Measurements from ENCODE around the gene POLA2.
"Not testable (repeated sequence)": the region's sequence is repeated elsewhere in the genome, so short reads cannot be mapped to it uniquely, and the experiment has no call there.

POLA2 gene, protein sequence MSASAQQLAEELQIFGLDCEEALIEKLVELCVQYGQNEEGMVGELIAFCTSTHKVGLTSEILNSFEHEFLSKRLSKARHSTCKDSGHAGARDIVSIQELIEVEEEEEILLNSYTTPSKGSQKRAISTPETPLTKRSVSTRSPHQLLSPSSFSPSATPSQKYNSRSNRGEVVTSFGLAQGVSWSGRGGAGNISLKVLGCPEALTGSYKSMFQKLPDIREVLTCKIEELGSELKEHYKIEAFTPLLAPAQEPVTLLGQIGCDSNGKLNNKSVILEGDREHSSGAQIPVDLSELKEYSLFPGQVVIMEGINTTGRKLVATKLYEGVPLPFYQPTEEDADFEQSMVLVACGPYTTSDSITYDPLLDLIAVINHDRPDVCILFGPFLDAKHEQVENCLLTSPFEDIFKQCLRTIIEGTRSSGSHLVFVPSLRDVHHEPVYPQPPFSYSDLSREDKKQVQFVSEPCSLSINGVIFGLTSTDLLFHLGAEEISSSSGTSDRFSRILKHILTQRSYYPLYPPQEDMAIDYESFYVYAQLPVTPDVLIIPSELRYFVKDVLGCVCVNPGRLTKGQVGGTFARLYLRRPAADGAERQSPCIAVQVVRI

GRCh38 chr11:65261591-65262380, at the start of gene POLA2:
Gene POLA2 (plus strand): TSS chr11:65261962. CDS start chr11:65262293, 331 bp downstream.
- peak; percentile 96 for DNase-seq

GRCh38 chr11:65212226-65212801, 49.4 kb upstream of the POLA2 start:
- no peak for DNase-seq

DNA sequence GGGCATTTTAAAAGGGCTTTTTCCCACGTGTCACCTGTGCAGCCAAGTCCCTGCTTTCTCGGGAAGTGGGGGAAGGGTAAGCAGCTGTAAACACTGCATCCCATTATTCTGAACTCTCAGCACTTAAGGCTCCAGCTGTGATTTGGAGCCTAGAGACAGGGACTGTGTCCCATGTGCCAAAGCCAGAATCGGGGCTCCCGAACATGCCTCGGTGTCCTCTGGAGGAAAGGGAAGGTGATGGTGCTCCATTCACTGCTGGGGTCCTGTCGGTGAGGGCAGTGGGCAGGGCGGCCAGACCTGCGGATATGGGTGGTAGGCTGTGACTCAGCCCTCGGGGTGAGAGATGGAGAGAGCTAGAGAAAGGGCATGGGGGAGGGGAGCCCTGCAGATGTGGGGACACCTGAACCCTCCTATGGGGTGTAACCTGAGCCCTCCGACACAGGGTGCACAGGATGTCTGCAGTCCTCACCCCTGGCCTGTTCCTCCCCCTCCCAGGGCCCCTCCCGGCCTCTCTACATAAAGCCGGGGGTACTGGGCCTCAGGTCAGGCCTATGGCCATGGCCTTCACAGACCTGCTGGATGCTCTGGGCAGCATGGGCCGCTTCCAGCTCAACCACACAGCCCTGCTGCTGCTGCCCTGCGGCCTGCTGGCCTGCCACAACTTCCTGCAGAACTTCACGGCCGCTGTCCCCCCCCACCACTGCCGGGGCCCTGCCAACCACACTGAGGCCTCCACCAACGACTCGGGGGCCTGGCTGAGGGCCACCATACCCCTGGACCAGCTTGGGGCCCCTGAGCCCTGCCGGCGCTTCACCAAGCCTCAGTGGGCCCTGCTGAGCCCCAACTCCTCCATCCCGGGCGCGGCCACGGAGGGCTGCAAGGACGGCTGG, 48.2 kb upstream of the POLA2 start:
- no peak for DNase-seq

- no peak for DNase-seq
Observed at GRCh38 chr11:65214212-65214845, 47.4 kb upstream of the POLA2 start.

DNA sequence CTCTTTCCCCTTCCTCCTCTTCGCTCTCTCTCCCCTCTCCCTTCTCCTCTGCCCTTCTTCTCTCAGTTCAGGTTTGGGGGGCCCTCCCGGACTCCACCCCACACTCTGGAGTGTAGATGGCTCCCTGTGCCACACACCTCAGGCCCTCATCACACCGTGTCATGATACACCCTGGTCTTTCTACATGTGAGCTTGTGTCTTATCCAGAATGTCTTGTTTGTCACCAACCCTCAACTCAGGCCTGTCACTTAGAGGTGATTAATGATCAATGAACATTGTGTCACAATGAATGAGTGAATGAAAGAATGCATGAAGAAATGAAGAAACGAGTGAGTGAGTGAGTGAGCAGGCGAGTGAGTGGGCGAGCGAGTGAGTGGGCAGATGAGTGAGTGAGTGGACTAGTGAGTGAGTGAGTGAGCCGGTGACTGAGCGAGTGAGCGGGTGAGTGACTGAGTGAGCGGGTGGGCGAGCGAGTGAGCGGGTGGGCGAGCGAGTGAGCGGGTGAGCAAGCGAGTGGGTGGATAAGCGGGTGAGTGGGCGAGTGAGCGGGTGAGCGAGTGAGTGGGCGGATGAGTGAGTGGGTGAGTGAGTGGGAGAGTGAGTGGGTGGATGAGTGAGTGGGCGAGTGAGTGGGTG, 46.2 kb upstream of the POLA2 start:
- no peak for DNase-seq

DNA sequence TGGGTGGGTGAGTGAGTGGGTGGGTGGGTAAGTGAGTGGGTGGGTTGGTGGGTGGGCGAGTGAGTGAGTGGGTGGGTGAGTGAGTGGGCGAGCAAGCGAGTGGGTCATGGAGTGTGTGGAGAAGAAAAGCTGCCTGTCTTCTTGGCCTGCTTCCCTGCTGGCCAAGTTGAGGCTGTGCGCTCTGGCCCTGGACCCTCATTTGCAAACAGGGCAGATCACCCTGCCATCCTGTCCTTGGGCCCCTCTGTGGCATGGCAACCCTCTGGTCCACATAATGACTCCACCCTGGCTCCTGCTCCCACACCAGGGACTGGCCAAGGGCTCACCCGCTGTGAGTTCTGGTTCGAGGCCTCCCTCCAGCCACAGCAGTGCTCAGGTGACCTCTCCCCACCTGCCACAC, 44.9 kb upstream of the POLA2 start:
- DNase-seq: no peak

DNA sequence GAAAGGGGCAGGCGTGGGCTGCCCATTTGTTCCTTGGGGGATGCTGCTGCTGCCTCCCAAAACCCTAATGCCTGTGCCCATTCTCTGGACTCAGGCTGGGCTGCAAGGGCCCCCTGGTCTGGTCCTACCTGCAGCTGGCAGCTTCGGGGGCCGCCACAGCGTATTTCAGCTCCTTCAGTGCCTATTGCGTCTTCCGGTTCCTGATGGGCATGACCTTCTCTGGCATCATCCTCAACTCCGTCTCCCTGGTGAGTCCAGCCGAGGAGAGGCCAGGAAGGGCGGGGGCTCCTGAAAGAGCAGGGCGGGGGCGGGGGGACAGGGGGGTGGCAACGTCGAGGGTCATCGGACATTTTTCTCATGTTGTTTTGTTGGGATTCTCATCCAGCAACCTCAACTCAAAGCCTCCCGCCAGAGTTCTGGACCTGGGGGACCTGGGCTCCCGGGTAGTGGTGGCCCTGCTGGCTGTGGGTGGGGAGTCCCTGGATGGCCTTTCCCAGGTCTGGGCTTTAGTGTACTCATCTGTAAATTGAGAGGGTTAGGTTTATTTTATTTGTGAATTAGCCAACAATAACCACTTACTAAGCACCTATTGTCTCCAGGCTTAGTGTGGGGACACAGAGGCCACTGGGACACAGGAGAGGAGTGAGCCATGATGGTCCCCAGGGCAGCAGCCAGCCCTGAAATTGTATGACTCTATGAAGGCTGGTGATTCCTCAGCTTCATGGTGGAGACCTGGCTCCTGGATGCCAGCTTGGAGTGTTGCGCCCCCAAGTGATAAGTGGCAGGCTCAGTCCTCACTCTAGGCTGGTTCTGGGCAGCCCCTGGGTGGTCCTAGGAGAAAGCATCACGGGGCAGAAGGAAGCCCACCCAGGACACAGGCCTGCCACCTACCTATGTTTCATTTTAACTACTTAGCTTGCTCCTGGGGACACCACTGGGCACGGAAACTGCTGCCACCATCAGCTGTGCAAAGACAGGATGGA, 44.0 kb upstream of the POLA2 start:
- no peak for DNase-seq

- DNase-seq: no peak
Observed at GRCh38 chr11:65218446-65218845, 43.3 kb upstream of the POLA2 start.

DNA sequence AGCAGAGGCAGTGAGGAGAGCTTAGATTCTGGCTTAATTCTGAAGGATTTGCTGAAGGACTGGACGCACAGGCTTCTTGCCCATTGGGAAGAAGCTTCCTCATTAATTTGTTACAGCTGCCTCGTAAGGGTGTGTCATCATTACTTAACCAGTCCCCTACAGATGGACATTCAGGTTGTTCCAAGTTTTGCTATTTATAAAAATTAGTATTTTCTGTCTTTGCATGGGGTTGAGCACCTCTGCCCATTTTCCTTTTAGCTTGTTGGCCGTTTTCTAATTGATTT, 41.9 kb upstream of the POLA2 start:
- no peak for DNase-seq

DNA sequence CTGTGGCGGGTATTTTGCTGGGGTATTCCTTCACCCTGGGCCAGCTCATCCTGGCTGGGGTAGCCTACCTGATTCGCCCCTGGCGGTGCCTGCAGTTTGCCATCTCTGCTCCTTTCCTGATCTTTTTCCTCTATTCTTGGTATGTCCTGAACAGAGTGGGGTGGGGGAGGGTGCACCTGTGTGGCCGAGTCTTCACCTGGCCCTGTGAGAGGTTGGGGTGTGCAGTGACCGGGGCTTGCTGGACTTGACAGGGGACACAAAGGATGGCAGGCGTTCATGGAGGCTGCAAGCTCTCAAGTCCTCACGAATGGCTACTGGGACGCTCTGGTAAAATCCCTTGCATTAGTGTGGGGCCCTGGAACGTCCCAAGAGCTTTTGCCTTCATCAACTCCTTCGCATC, 40.7 kb upstream of the POLA2 start:
- no peak for DNase-seq

DNA sequence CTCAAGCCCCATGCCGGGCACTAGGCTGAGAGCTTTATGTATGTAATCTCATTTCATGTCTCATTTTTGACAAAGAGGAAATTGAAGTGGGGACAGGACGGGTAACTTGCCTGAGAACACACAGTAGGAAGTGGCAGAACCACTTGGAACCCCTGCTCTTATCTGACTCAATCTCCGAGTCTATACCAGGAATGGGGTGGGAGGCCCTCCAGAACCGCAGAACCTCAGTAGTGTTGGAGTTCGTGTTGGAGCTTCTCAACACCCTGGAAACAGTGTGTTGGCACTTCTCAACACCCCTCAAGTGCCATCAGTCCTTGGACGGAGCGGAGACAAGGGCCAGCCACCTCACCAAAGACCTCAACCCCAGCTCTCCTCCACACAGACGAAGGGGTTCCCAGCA, 38.8 kb upstream of the POLA2 start:
- no peak for DNase-seq

DNA sequence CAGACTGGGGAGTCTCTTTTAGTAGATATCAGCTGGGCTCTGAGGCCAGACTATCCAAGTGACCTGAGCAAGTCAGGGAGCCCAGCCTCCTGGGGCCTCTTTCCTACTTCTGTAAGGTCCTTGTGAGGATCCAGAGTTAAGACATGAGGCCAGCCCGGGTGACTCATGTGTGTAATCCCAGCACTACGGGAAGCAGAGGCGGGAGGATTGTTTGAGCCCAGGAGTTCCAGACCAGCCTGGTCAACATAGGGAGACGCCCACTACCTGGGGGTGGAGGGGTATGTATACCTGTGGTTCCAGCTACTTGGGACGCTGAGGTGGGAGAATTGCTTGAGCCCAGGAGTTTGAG, 36.9 kb upstream of the POLA2 start:
- DNase-seq: no peak

DNA sequence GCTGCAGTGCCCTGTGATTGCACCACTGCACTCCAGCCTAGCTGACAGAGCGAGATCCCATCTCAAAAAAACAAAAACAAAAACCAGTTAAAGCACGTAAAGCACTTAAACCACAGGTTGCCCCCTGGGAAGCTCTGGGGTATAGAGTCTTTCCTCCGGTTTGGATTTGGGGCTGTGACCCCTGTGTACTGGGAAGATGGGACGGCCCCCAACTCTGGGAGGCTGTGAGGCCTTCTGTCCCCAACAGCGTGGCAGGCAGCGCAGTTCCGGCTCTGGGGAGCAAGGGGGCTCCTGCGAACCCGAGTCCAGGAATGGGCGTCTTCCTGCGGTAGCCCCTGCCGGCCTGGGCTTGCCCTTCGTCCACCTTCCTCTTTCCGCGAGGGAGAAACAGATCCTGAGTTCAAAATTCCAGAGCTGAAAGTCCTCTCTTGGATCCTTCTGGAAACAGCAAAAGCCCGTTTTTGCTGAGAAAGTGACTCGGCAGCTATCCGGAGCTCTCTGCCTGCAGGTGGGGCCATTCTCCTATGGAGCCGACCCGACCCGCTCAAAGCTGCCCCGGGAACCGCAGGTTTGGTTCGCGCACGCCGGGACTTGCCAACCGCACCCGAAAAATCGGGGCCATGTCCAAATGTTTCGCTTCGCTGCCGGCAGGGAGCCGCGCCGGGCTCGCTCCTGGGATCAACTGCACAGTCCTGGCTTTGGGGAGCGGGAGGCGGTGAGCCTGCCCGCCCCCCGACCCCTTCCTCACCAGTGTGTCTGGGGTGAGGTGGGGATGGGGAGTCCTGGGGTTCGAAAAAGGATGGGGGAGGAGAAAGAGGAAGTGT, 36.3 kb upstream of the POLA2 start:
- DNase-seq: no peak

- no peak for DNase-seq
Observed at GRCh38 chr11:65226103-65226442, 35.7 kb upstream of the POLA2 start.

DNA sequence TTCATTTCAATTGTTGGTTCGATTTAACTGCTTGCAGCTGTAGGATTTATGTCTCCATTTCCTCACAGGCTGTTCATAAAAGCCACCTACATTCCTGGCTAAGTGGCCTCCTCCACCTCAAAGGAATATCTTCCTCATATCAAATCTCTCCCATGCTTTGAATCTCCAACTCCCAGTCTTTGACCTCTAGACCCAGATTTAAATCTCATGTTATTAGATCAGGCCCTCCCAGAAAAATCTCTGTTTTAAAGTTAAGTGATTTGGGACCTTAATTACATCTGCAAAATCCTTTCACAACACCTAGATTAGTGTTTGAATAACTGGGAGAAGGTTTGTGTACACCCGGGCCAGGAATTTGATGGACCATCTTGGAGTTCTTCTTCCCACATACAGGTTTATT, 33.9 kb upstream of the POLA2 start:
- DNase-seq: no peak

- DNase-seq: no peak
Observed at GRCh38 chr11:65236194-65237059, 25.3 kb upstream of the POLA2 start.

DNA sequence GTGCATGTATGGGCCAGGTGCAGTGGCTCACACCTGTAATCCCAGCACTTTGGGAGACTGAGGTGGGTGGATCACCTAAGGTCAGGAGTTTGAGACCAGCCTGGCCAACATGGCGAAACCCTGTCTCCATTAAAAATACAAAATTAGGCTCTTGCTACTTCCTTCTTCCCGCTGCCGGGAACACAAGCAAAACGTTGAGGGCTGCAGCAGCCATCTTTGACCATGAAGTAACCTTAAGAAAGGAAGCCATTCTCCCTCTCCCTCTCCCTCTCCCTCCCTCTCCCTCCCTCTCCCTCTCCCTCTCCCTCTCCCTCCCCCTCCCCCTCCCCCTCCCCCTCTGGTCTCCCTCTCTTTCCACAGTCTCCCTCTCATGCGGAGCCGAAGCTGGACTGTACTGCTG, 23.5 kb upstream of the POLA2 start:
- not testable (repeated sequence) for DNase-seq

DNA sequence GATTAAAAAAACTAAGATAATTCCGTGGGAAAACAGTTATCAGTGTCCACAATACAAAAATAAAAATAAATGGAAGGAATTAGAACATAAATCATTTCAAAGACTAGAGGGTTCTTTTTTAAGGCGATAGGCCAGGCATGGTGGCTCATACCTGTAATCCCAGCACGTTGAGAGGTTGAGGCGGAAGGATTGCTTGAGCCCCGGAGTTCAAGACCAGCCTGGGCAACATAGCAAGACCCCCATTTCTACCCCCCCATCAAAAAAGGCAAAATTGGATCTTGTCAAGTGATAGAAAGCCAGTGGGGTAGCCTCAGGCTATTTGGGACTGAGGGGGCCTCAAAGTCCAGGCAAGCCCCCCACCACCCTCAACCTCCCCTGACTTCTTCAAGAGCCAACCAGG, 20.6 kb upstream of the POLA2 start:
- no peak for DNase-seq

GRCh38 chr11:65241692-65242091, 20.1 kb upstream of the POLA2 start:
- DNase-seq: no peak
